Measurements from ENCODE around the gene TSTD1.

DNA sequence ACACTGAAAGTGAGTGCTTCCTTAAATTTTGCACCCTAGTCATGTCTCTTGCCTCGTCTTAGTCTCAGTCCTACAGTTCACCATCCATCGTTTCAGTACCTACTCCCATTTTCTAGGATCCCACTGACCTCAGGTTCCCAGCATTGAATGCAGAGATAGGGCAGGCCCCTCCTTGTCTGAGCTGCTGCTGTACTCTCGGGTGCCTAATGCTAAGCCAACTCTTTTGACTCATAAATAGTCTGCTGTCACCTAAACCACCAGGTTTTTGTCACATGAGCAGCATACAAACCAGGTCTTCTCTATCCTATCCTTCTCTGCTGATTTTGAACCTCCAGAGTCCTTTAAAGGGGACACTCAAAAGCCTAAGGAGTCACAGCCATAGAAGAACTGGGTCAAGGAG, 27.9 kb upstream of the TSTD1 start:
- TF ChIP-seq, protein P1, sequence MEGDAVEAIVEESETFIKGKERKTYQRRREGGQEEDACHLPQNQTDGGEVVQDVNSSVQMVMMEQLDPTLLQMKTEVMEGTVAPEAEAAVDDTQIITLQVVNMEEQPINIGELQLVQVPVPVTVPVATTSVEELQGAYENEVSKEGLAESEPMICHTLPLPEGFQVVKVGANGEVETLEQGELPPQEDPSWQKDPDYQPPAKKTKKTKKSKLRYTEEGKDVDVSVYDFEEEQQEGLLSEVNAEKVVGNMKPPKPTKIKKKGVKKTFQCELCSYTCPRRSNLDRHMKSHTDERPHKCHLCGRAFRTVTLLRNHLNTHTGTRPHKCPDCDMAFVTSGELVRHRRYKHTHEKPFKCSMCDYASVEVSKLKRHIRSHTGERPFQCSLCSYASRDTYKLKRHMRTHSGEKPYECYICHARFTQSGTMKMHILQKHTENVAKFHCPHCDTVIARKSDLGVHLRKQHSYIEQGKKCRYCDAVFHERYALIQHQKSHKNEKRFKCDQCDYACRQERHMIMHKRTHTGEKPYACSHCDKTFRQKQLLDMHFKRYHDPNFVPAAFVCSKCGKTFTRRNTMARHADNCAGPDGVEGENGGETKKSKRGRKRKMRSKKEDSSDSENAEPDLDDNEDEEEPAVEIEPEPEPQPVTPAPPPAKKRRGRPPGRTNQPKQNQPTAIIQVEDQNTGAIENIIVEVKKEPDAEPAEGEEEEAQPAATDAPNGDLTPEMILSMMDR (IDR thresholded peaks at IDR 0.05; ENCODE audit: insufficient read depth, low read length), result no peak
- TF ChIP-seq POLR2AphosphoS5 (IDR thresholded peaks at IDR 0.05; ENCODE audit: low read depth), result no peak
- TF ChIP-seq, protein P2, sequence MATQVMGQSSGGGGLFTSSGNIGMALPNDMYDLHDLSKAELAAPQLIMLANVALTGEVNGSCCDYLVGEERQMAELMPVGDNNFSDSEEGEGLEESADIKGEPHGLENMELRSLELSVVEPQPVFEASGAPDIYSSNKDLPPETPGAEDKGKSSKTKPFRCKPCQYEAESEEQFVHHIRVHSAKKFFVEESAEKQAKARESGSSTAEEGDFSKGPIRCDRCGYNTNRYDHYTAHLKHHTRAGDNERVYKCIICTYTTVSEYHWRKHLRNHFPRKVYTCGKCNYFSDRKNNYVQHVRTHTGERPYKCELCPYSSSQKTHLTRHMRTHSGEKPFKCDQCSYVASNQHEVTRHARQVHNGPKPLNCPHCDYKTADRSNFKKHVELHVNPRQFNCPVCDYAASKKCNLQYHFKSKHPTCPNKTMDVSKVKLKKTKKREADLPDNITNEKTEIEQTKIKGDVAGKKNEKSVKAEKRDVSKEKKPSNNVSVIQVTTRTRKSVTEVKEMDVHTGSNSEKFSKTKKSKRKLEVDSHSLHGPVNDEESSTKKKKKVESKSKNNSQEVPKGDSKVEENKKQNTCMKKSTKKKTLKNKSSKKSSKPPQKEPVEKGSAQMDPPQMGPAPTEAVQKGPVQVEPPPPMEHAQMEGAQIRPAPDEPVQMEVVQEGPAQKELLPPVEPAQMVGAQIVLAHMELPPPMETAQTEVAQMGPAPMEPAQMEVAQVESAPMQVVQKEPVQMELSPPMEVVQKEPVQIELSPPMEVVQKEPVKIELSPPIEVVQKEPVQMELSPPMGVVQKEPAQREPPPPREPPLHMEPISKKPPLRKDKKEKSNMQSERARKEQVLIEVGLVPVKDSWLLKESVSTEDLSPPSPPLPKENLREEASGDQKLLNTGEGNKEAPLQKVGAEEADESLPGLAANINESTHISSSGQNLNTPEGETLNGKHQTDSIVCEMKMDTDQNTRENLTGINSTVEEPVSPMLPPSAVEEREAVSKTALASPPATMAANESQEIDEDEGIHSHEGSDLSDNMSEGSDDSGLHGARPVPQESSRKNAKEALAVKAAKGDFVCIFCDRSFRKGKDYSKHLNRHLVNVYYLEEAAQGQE (IDR thresholded peaks at IDR 0.05; ENCODE audit: insufficient replicate concordance, low read depth), result no peak

All from HL-60 (cell line).